Effector memory CD8-positive, alpha-beta T cell (primary cell): Measurements from ENCODE around the gene PSMB5.

Source experiments
- ATAC-seq: fragments of 150-1000 bp; cut with Tn5 transposase; replicated peaks from 2 replicates; pipeline ENCODE4 v1.10.0; 2021; ENCODE audit warnings: mild to moderate bottlenecking, moderate library complexity
- DNase-seq, 3 experiments: peaks; one replicate each; pipeline ENCODE4 v3.0.0; 2021
- H3K27ac Mint-ChIP-seq, 2 donors: one replicate each; pipeline ENCODE4 v1.8.0; 2022; ENCODE audit warnings: mild to moderate bottlenecking in 2 of 2, mixed read lengths in 2 of 2, moderate library complexity in 2 of 2
- H3K27me3 Mint-ChIP-seq, 2 donors: one replicate each; pipeline ENCODE4 v1.8.0; 2022; ENCODE audit warnings: mixed read lengths in 2 of 2
- H3K36me3 Mint-ChIP-seq: one replicate; pipeline ENCODE4 v1.8.0; 2022; ENCODE audit warnings: mild to moderate bottlenecking, moderate library complexity, mixed read lengths; ENCODE audit not compliant: insufficient read depth
- H3K4me1 Mint-ChIP-seq, 2 donors: one replicate each; pipeline ENCODE4 v1.8.0; 2022; ENCODE audit warnings: low read depth in 2 of 2, mixed read lengths in 2 of 2
- H3K4me3 Mint-ChIP-seq, 2 donors: one replicate each; pipeline ENCODE4 v1.8.0; 2022; ENCODE audit warnings: mild to moderate bottlenecking in 2 of 2, mixed read lengths in 2 of 2, moderate library complexity in 2 of 2
- H3K9me3 Mint-ChIP-seq, 2 donors: one replicate each; pipeline ENCODE4 v1.8.0; 2022; ENCODE audit warnings: mixed read lengths in 2 of 2

Gene PSMB5

GRCh38 chr14:22978981-22979671 is 55.6 kb downstream of the PSMB5 start:
- H3K9me3 Mint-ChIP-seq: no peaks in the 10 kb centered on the region
- no peak overlapping the region for H3K4me3 Mint-ChIP-seq
- DNase-seq: no peak
- H3K36me3 Mint-ChIP-seq: no peaks in the 10 kb centered on the region
- no peak for ATAC-seq
- no peak overlapping the region for H3K27ac Mint-ChIP-seq
- peaks cover 10 to 35% of the 10 kb centered on the region in 2 donors for H3K27me3 Mint-ChIP-seq
- peaks cover 4% of the 10 kb centered on the region in 2 donors for H3K4me1 Mint-ChIP-seq

GRCh38 chr14:22978487-22978837 is 56.2 kb downstream of the PSMB5 start:
- ATAC-seq: no peak

GRCh38 chr14:22977684-22978486 is 56.8 kb downstream of the PSMB5 start:
- Mint-ChIP-seq H3K9me3 (no peaks in the 10 kb centered on the region), H3K27ac (no peak overlapping the region), H3K4me3 (no peak overlapping the region), H3K36me3 (no peaks in the 10 kb centered on the region), H3K27me3 (peaks cover 10 to 38% of the 10 kb centered on the region in 2 donors), H3K4me1 (peaks cover 4% of the 10 kb centered on the region in 2 donors)
- no peak for DNase-seq
- ATAC-seq: no peak

More at GRCh38 chr14:22978487-22978837, 56.2 kb downstream of the PSMB5 start:
- H3K27ac Mint-ChIP-seq: no peak overlapping the region
- H3K36me3 Mint-ChIP-seq: no peaks in the 10 kb centered on the region
- DNase-seq: no peak
- H3K27me3 Mint-ChIP-seq: peaks cover 10 to 38% of the 10 kb centered on the region in 2 donors
- no peak overlapping the region for H3K4me3 Mint-ChIP-seq
- H3K4me1 Mint-ChIP-seq: peaks cover 4% of the 10 kb centered on the region in 2 donors
- H3K9me3 Mint-ChIP-seq: no peaks in the 10 kb centered on the region

GRCh38 chr14:22977434-22977683 is 57.3 kb downstream of the PSMB5 start:
- peaks cover 4% of the 10 kb centered on the region in 2 donors for H3K4me1 Mint-ChIP-seq
- ATAC-seq (no peak), DNase-seq (no peak)
- H3K4me3 Mint-ChIP-seq: no peak overlapping the region
- no peak overlapping the region for H3K27ac Mint-ChIP-seq
- H3K9me3 Mint-ChIP-seq: no peaks in the 10 kb centered on the region
- no peaks in the 10 kb centered on the region for H3K36me3 Mint-ChIP-seq
- H3K27me3 Mint-ChIP-seq: peaks cover 10 to 38% of the 10 kb centered on the region in 2 donors

DNA sequence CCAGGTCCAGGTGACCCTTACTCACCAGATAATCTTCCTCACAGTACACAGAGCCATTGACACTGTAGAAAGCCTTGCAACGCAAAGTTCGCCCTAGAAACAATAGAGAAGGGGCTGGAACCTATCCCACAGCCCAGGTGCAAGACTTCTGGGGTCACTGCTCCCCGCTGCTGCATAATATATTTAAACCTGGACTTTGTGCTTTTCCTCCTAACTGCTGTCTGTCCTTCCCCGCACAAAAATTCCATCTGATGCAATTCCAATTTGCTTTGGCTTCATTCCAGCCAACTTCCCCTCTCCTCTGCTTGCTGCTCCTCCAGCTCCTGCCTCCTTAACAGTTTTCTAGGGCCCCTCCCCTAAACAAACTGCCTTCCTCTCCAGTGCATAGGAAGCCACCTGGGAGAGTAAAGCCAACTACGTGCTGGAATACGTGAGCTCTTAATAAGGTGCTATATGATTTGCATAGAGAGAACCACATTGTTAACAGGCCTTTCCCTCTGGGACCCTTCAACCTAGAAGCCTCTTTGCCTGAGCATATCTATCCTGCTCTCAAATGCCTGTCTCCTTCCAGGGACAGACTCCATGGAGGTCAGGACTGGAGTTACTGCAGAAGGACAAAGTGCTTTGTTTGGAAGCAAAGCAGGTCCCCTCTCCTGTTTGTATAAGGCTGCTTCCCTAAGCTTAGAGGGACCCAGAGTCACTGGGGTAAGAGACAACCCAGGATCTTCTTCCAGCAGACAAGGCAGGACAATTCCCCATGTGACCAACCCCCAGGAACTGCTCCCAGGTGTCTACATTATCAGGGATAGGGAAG is 57.9 kb downstream of the PSMB5 start:
- H3K9me3 Mint-ChIP-seq: no peaks in the 10 kb centered on the region
- DNase-seq (no peak), ATAC-seq (no peak)
- H3K36me3 Mint-ChIP-seq: no peaks in the 10 kb centered on the region
- no peak overlapping the region for H3K27ac Mint-ChIP-seq
- H3K4me3 Mint-ChIP-seq: no peak overlapping the region
- H3K4me1 Mint-ChIP-seq: peaks cover 4% of the 10 kb centered on the region in 2 donors
- H3K27me3 Mint-ChIP-seq: peaks cover 10 to 38% of the 10 kb centered on the region in 2 donors
